HepG2 (cell line): Measurements from ENCODE around the gene NEDD8. TPM values are rescaled to one million over a fixed set of nuclear protein-coding genes. Genes with fewer than 3 reads are reported as not detected.

Experiments
- FOXA3 ChIP-seq: IDR thresholded peaks from 2 replicates; pipeline ENCODE4 v1.6.1; 2016; ENCODE audit warnings: missing genetic modification reagents, missing compliant biosample characterization
- FOXK2 ChIP-seq: fragments of 450-650 bp; IDR thresholded peaks from 2 replicates; pipeline ENCODE4 v1.6.1; 2016
- MTA1 ChIP-seq: sonication (generic); formaldehyde crosslinking; IDR thresholded peaks from 2 replicates; pipeline ENCODE4 v1.4.0; 2020; ENCODE audit warnings: missing genetic modification reagents, mild to moderate bottlenecking, borderline replicate concordance
- MTF1 ChIP-seq: sonication (generic); formaldehyde crosslinking; IDR thresholded peaks from 2 replicates; pipeline ENCODE4 v1.5.0; 2020; ENCODE audit warnings: missing genetic modification reagents
- NCOA2 ChIP-seq: sonication (generic); formaldehyde crosslinking; IDR thresholded peaks from 2 replicates; pipeline ENCODE4 v1.8.0; 2022; ENCODE audit warnings: inconsistent platforms
- TBX3 ChIP-seq: fragments of 450-650 bp; IDR thresholded peaks from 2 replicates; pipeline ENCODE4 v1.6.1; 2017; ENCODE audit warnings: antibody characterized with exemption, mild to moderate bottlenecking, inconsistent platforms, borderline replicate concordance
- ZNF205 ChIP-seq: IDR thresholded peaks from 2 replicates; pipeline ENCODE4 v1.6.1; 2018; ENCODE audit warnings: missing biosample characterization, missing genetic modification reagents
- ZNF615 ChIP-seq: sonication (generic); formaldehyde crosslinking; IDR thresholded peaks from 2 replicates; pipeline ENCODE4 v1.5.0; 2020; ENCODE audit warnings: mild to moderate bottlenecking, missing genetic modification reagents, borderline replicate concordance
- polyA plus RNA-seq, 8 experiments: library from polyadenylated mRNA; depleted of rRNA in 3 of 8; stranded (reverse) in 7 of 8; unstranded in 1 of 8; fragments of >200 nt; fragmentation: Illumina TruSeq in 4 of 8; extraction: Trizol in 4 of 8; gene quantifications; 2 replicates each; pipeline versions ENCODE4 v1.2.1 to v1.2.3, GENCODE V29; 2011 to 2016; ENCODE audit warnings: low read depth in 4 of 8, missing spikeins in 1 of 8, mixed read lengths in 1 of 8; ENCODE audit not compliant: insufficient read depth in 1 of 8
- total RNA-seq, 5 experiments: library from RNA; depleted of rRNA; stranded (reverse); fragments of >200 nt; fragmentation: Illumina TruSeq; extraction: Trizol; gene quantifications; 2 replicates each; pipeline ENCODE4 v1.2.3, GENCODE V29; 2016; ENCODE audit warnings: low read depth in 1 of 5
- TF ChIP-seq, protein P1 (sequence below): sonication (generic); formaldehyde crosslinking; IDR thresholded peaks from one replicate; pipeline ENCODE4 v1.5.1; 2020; ENCODE audit warnings: mild to moderate bottlenecking, missing genetic modification reagents; ENCODE audit errors: not compliant biosample characterization
- TF ChIP-seq, protein P2 (sequence below): IDR thresholded peaks from 2 replicates; pipeline ENCODE4 v1.6.1; 2016; ENCODE audit warnings: missing compliant biosample characterization, missing genetic modification reagents, borderline replicate concordance

NEDD8 gene
- total and polyA plus RNA-seq, 2 of the 13 experiments (the other 11 are each of a cell fraction or from before 2014, with no cell fraction given) = 535 to 713 TPM

DNA sequence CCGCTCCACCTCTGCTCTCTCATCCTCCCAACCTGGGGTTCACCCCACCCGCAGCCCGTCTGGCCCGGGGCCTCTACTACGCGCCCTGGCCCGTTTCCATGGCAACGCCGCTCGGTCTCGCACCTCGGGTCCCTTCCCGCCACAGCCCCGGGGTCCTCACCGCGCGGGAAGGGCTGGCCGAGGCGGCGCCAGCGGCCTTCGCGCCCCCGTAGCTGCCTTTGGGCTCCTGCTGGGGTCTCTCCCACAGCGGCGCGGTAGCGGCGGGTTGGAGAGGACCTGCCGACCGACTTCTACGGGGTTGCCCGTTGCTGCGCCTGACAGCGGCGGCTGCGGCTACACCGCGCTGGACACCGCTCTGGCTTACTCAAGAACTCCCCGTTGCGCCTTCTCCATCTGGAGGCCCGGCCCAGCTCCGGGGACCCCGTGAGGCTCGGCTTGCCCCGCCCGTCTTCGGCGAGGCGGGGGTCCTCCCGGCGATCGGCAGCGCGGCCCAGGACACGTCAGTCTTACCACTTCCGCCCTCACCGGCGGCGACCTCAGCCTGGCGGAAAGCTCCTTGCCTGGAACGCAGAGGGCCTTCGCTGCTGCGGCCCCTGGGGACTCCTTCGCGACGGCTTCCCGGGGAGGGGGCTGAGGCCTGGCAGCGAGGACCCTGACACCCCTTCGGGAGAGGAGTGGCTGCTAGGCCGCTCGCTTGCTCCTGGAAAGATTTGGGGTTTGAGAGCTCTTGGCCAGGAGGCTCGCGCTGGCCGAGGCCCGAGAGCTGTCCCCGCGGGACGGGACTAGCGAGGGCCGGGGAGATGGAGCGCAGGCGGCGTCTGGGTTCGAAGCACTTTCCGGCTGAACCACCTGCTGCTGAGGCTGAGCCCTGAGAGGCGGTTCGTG lies 36.7 kb downstream of the NEDD8 start, which contains the start of gene TM9SF1 (continued):
- TF ChIP-seq, protein P1, sequence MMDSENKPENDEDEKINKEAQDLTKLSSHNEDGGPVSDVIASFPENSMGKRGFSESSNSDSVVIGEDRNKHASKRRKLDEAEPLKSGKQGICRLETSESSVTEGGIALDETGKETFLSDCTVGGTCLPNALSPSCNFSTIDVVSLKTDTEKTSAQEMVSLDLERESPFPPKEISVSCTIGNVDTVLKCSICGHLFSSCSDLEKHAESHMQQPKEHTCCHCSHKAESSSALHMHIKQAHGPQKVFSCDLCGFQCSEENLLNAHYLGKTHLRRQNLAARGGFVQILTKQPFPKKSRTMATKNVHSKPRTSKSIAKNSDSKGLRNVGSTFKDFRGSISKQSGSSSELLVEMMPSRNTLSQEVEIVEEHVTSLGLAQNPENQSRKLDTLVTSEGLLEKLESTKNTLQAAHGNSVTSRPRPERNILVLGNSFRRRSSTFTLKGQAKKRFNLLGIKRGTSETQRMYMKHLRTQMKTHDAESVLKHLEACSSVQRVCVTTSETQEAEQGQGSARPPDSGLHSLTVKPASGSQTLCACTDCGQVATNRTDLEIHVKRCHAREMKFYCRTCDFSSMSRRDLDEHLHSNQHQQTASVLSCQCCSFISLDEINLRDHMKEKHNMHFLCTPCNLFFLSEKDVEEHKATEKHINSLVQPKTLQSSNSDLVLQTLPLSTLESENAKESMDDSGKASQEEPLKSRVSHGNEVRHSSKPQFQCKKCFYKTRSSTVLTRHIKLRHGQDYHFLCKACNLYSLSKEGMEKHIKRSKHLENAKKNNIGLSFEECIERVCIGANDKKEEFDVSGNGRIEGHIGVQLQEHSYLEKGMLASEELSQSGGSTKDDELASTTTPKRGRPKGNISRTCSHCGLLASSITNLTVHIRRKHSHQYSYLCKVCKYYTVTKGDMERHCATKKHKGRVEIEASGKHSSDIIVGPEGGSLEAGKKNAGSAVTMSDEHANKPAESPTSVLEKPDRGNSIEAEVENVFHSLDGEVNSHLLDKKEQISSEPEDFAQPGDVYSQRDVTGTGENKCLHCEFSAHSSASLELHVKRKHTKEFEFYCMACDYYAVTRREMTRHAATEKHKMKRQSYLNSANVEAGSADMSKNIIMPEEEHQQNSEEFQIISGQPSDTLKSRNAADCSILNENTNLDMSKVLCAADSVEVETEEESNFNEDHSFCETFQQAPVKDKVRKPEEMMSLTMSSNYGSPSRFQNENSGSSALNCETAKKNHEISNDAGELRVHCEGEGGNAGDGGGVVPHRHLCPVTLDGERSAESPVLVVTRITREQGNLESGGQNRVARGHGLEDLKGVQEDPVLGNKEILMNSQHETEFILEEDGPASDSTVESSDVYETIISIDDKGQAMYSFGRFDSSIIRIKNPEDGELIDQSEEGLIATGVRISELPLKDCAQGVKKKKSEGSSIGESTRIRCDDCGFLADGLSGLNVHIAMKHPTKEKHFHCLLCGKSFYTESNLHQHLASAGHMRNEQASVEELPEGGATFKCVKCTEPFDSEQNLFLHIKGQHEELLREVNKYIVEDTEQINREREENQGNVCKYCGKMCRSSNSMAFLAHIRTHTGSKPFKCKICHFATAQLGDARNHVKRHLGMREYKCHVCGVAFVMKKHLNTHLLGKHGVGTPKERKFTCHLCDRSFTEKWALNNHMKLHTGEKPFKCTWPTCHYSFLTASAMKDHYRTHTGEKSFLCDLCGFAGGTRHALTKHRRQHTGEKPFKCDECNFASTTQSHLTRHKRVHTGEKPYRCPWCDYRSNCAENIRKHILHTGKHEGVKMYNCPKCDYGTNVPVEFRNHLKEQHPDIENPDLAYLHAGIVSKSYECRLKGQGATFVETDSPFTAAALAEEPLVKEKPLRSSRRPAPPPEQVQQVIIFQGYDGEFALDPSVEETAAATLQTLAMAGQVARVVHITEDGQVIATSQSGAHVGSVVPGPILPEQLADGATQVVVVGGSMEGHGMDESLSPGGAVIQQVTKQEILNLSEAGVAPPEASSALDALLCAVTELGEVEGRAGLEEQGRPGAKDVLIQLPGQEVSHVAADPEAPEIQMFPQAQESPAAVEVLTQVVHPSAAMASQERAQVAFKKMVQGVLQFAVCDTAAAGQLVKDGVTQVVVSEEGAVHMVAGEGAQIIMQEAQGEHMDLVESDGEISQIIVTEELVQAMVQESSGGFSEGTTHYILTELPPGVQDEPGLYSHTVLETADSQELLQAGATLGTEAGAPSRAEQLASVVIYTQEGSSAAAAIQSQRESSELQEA = peak; percentile 100
- peak; percentile 74; the same call in 1 of the 2 replicates for TF ChIP-seq NCOA2 (CRISPR knock-in tag)
- TF ChIP-seq FOXK2 = no peak
- TF ChIP-seq TBX3 = peak; percentile 41
- no peak for TF ChIP-seq ZNF615 (CRISPR knock-in tag)
- TF ChIP-seq ZNF205 = peak; percentile 93
- peak; percentile 89 for TF ChIP-seq MTF1
- TF ChIP-seq MTA1 (CRISPR knock-in tag) = peak; percentile 87; the same call in 1 of the 2 replicates
- TF ChIP-seq, protein P2, sequence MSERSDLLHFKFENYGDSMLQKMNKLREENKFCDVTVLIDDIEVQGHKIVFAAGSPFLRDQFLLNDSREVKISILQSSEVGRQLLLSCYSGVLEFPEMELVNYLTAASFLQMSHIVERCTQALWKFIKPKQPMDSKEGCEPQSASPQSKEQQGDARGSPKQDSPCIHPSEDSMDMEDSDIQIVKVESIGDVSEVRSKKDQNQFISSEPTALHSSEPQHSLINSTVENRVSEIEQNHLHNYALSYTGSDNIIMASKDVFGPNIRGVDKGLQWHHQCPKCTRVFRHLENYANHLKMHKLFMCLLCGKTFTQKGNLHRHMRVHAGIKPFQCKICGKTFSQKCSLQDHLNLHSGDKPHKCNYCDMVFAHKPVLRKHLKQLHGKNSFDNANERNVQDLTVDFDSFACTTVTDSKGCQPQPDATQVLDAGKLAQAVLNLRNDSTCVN (CRISPR knock-in tag) = peak; percentile 51
- TF ChIP-seq FOXA3 = peak; percentile 84
